D721Med (cell line): ENCODE data around the gene TTLL8.

Experiments
- DNase-seq: peaks from one replicate; pipeline ENCODE4 v3.0.0; 2011; ENCODE audit warnings: low spot score; ENCODE audit not compliant: insufficient read length
- FAIRE-seq: peaks from 2 replicates; lab custom pipeline; 2011; peaks lifted over from hg19 to GRCh38; lab: Jason Lieb, UNC
- CTCF ChIP-seq: IDR thresholded peaks from 2 replicates; pipeline ENCODE4 v1.5.1; 2012; ENCODE audit warnings: mild to moderate bottlenecking, control low read depth; ENCODE audit not compliant: insufficient read depth; ENCODE audit errors: missing control alignments

TTLL8 gene

DNA sequence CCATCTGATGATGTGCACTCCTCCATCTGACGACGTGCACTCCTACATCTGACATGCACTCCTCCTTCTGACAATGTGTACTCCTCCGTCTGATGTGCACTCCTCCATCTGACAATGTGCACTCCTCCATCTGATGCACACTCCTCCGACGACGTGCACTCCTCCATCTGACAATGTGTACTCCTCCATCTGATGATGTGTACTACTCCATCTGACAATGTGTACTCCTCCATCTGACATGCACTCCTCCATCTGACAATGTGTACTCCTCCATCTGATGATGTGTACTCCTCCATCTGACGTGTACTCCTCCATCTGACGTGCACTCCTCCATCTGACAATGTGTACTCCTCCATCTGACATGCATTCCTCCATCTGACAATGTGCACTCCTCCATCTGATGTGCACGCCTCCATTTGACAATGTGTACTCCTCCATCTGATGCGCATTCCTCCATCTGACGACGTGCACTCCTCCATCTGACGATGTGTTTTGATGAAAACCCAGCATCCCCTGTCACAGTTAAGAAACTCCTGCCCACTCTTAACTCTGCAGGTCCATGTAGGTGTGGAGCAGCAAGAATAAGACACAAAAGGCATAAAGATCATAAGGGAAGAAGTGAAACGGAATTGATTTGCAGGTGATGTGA, 35.8 kb downstream of the TTLL8 start:
- DNase-seq = no peak
- TF ChIP-seq CTCF = no peak
- FAIRE-seq = no peak

- FAIRE-seq (no peak), DNase-seq (no peak)
- TF ChIP-seq CTCF = no peak
Measured at GRCh38 chr22:50020606-50021005, 37.5 kb downstream of the TTLL8 start.

- no peak for TF ChIP-seq CTCF
- DNase-seq (no peak), FAIRE-seq (no peak)
Measured at GRCh38 chr22:50019316-50019715, 38.8 kb downstream of the TTLL8 start.

- no peak for FAIRE-seq
- no peak for DNase-seq
- no peak for TF ChIP-seq CTCF
Measured at GRCh38 chr22:50018608-50019285, 39.4 kb downstream of the TTLL8 start.

- no peak for FAIRE-seq
- TF ChIP-seq CTCF = no peak
- no peak for DNase-seq
Measured at GRCh38 chr22:50017701-50018224, 40.3 kb downstream of the TTLL8 start.

DNA sequence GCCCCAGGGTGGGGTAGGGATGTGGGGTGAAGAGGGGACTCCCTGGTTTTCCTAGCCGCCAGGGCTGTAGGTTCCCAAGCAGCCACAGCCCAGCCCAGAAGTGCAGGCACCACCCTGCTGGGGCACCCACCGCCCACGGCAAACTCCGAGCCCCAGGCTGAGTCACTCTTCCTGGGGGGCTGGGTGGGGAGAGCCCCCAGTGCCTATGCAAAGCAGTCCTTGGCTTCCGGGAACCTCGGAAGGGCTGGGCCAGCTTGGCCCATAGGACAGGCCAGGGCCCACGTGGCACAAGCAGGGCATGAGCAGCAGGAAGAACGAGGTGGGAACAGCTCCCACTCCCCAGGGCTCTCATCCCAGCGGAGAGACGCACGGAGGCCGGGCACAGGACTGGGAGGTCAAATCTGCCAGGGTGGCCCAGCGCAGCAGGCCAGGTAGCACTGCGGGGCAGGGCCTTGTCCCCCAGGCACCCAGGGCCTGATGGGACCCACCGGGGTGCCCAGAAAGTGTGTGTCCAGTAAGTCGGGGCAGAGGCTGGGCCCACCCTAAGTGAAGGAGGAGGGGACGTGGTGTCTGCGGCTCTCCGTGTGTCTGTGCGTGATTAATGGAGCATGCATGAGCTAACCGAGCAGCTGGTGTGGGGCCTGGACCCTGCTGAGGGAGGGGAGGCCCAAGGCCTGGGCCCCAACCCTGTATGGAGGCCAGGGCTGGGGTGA, 41.0 kb downstream of the TTLL8 start:
- no peak for DNase-seq
- no peak for TF ChIP-seq CTCF
- no peak for FAIRE-seq
